Hepatocyte (in vitro differentiated cells): ENCODE data around the gene CIDEB.
"Not testable (repeated sequence)": the region's sequence is repeated elsewhere in the genome, so short reads cannot be mapped to it uniquely, and the experiment has no call there.

Source experiments
- CTCF ChIP-seq: fragments of 200-600 bp; sonication (generic); IDR thresholded peaks from 2 replicates; pipeline ENCODE4 v1.5.1; 2016; ENCODE audit warnings: antibody characterized with exemption, mild to moderate bottlenecking; ENCODE audit not compliant: poor library complexity
- EZH2 ChIP-seq: fragments of 200-600 bp; sonication (generic); IDR thresholded peaks from 2 replicates; pipeline ENCODE4 v1.6.1; 2016; ENCODE audit warnings: antibody characterized with exemption, mild to moderate bottlenecking, borderline replicate concordance

- TF ChIP-seq CTCF: peak; percentile 63
- TF ChIP-seq EZH2: not testable (repeated sequence)
Measured at GRCh38 chr14:24327914-24328313, 20.1 kb upstream of the CIDEB start.
